ENCODE results near the gene NKX2-1.
A peak's percentile ranks its signal among the peaks of the same experiment; 100 is the strongest.
"Not testable (repeated sequence)": the region's sequence is repeated elsewhere in the genome, so short reads cannot be mapped to it uniquely, and the experiment has no call there.

The NKX2-1 gene

DNA sequence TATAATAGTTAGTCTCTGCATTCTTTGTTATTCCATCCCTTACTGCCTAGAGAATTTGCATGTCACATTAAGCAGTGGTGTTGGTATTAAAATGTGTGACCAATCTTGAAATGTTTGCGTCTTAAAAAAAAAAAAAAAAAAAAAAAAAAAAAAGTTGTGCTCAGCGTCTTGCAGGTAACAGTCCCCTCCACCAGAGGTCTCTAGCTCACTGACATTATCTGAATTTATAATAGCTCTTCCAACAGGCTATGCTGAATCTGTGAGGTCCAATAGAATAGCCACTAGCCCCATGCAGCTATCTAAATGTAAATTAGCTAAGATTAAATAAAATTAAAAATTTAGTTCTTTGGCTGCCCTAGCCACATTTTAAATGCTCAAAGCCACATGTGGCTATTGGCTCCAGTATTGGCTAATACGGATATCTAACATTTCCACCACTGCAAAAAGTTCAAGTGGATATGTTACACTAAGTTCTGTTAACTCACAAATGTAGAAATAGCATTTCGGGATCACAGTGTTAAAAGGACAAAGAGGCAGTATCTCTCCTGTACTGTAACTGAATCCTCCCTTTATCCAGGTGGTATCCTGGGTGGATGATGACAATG lies 33.7 kb upstream of the NKX2-1 start:
- H3K4me3 ChIP-seq (ENCODE audit: low read length), result no peak overlapping the region
- DNase-seq, result peak; percentile 47

GRCh38 chr14:36550899-36551298 lies 30.9 kb upstream of the NKX2-1 start:
- H3K4me1 ChIP-seq (ENCODE audit: low read length), result no peaks in the 10 kb centered on the region
- TF ChIP-seq, protein P1, sequence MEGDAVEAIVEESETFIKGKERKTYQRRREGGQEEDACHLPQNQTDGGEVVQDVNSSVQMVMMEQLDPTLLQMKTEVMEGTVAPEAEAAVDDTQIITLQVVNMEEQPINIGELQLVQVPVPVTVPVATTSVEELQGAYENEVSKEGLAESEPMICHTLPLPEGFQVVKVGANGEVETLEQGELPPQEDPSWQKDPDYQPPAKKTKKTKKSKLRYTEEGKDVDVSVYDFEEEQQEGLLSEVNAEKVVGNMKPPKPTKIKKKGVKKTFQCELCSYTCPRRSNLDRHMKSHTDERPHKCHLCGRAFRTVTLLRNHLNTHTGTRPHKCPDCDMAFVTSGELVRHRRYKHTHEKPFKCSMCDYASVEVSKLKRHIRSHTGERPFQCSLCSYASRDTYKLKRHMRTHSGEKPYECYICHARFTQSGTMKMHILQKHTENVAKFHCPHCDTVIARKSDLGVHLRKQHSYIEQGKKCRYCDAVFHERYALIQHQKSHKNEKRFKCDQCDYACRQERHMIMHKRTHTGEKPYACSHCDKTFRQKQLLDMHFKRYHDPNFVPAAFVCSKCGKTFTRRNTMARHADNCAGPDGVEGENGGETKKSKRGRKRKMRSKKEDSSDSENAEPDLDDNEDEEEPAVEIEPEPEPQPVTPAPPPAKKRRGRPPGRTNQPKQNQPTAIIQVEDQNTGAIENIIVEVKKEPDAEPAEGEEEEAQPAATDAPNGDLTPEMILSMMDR (IDR thresholded peaks at IDR 0.05; ENCODE audit: low read length), result no peak

More for the DNA sequence above, 33.7 kb upstream of the NKX2-1 start:
- Histone ChIP-seq H3K9me2 (replicated peaks; ENCODE audit: insufficient read depth, low read length) (no peaks in the 10 kb centered on the region), H3K36me3 (replicated peaks; ENCODE audit: insufficient read depth, low read length) (no peaks in the 10 kb centered on the region), H3K27me3 (replicated peaks; ENCODE audit: insufficient read depth, low read length) (no peaks in the 10 kb centered on the region), H3K9ac (ENCODE audit: low read length) (no peak overlapping the region), H3F3A (ENCODE audit: insufficient read depth, low read length) (no peaks in the 10 kb centered on the region), H2AFZ (ENCODE audit: low read length) (no peak overlapping the region), H3K4me2 (ENCODE audit: low read depth, low read length) (no peak overlapping the region), H3K79me2 (ENCODE audit: low read length) (no peaks in the 10 kb centered on the region), H3K4me1 (ENCODE audit: low read length) (no peaks in the 10 kb centered on the region), H3K9me3 (replicated peaks; ENCODE audit: insufficient read depth, low read length) (no peaks in the 10 kb centered on the region), H3K27ac (ENCODE audit: low read length) (no peak overlapping the region), H4K20me1 (ENCODE audit: insufficient read depth, low read length) (no peaks in the 10 kb centered on the region)
- TF ChIP-seq, protein P1 (IDR thresholded peaks at IDR 0.05; ENCODE audit: low read length), result peak; percentile 35; the same call in 1 of the 2 replicates
- TF ChIP-seq EZH2 (optimal IDR thresholded peaks at IDR 0.05; ENCODE audit: low read depth, low read length) (no peak), EZH2phosphoT487 (IDR thresholded peaks at IDR 0.05; ENCODE audit: low read length) (no peak)

DNA sequence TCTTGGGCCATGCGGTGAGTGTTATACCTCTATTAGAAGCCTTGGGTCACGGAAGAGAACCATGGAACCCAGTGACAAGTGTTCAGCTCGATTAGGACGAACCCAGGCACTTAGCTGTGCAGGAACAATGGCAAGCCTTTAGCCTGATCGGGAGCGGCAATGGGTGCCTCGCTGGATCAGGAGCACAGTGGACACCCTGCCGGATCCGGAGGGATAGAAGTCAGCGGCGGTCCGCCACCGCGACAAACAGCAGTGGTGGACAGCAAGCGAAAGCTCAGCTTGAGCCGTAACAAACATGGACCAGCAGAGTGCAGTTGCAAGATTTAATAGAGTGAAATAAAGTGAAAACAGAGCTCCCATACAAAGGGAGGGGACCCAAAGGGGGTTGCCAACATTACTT lies 24.2 kb upstream of the NKX2-1 start:
- not testable (repeated sequence) for H4K20me1 ChIP-seq (ENCODE audit: insufficient read depth, low read length); H3K27ac ChIP-seq (ENCODE audit: low read length); H3K79me2 ChIP-seq (ENCODE audit: low read length); H3K36me3 ChIP-seq (replicated peaks; ENCODE audit: insufficient read depth, low read length); H2AFZ ChIP-seq (ENCODE audit: low read length); DNase-seq; H3K9me3 ChIP-seq (replicated peaks; ENCODE audit: insufficient read depth, low read length); H3K4me3 ChIP-seq (ENCODE audit: low read length); H3K4me2 ChIP-seq (ENCODE audit: low read depth, low read length); H3K9ac ChIP-seq (ENCODE audit: low read length); H3K27me3 ChIP-seq (replicated peaks; ENCODE audit: insufficient read depth, low read length); H3K4me1 ChIP-seq (ENCODE audit: low read length); H3F3A ChIP-seq (ENCODE audit: insufficient read depth, low read length); H3K9me2 ChIP-seq (replicated peaks; ENCODE audit: insufficient read depth, low read length)

More at GRCh38 chr14:36550899-36551298, 30.9 kb upstream of the NKX2-1 start:
- H3K79me2 ChIP-seq (ENCODE audit: low read length), result no peaks in the 10 kb centered on the region
- H3K27ac ChIP-seq (ENCODE audit: low read length), result no peak overlapping the region
- no peaks in the 10 kb centered on the region for H3K9me3 ChIP-seq (replicated peaks; ENCODE audit: insufficient read depth, low read length)
- H3K4me2 ChIP-seq (ENCODE audit: low read depth, low read length), result no peak overlapping the region
- no peaks in the 10 kb centered on the region for H3K27me3 ChIP-seq (replicated peaks; ENCODE audit: insufficient read depth, low read length)
- no peaks in the 10 kb centered on the region for H3K36me3 ChIP-seq (replicated peaks; ENCODE audit: insufficient read depth, low read length)
- H3K4me3 ChIP-seq (ENCODE audit: low read length), result no peak overlapping the region
- H3K9ac ChIP-seq (ENCODE audit: low read length), result no peak overlapping the region
- no peaks in the 10 kb centered on the region for H3K9me2 ChIP-seq (replicated peaks; ENCODE audit: insufficient read depth, low read length)
- H2AFZ ChIP-seq (ENCODE audit: low read length), result no peak overlapping the region
- no peaks in the 10 kb centered on the region for H3F3A ChIP-seq (ENCODE audit: insufficient read depth, low read length)
- DNase-seq, result no peak
- H4K20me1 ChIP-seq (ENCODE audit: insufficient read depth, low read length), result no peaks in the 10 kb centered on the region

DNA sequence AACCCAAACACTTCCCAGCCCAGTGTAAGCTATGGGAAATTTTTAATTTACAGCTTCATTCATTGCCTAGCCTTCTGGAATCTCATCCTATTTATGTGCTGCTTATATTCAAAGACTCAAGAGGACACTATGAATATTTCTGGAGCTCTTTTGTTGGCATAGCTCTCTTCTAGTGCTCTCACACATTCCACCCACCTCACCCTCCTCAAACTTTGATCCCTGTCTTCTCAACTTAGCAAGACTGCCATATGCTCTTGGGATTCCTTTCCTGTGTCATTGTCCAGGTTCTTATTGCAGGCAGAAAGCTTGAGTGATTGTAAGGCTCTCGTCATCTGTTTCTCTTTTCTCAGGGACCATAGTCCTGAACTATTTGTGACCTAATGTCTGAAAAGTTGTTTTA lies 18.0 kb upstream of the NKX2-1 start:
- no peak overlapping the region for H2AFZ ChIP-seq (ENCODE audit: low read length)
- DNase-seq, result no peak
- no peak overlapping the region for H3K9ac ChIP-seq (ENCODE audit: low read length)
- no peaks in the 10 kb centered on the region for H3K27me3 ChIP-seq (replicated peaks; ENCODE audit: insufficient read depth, low read length)
- H4K20me1 ChIP-seq (ENCODE audit: insufficient read depth, low read length), result no peaks in the 10 kb centered on the region
- no peak overlapping the region for H3K4me3 ChIP-seq (ENCODE audit: low read length)
- H3K4me1 ChIP-seq (ENCODE audit: low read length), result no peaks in the 10 kb centered on the region
- no peaks in the 10 kb centered on the region for H3K9me3 ChIP-seq (replicated peaks; ENCODE audit: insufficient read depth, low read length)
- no peaks in the 10 kb centered on the region for H3K79me2 ChIP-seq (ENCODE audit: low read length)
- no peaks in the 10 kb centered on the region for H3F3A ChIP-seq (ENCODE audit: insufficient read depth, low read length)
- no peak overlapping the region for H3K27ac ChIP-seq (ENCODE audit: low read length)
- no peak overlapping the region for H3K4me2 ChIP-seq (ENCODE audit: low read depth, low read length)
- TF ChIP-seq EZH2 (optimal IDR thresholded peaks at IDR 0.05; ENCODE audit: low read depth, low read length), result no peak
- TF ChIP-seq, protein P1 (IDR thresholded peaks at IDR 0.05; ENCODE audit: low read length), result no peak
- TF ChIP-seq EZH2phosphoT487 (IDR thresholded peaks at IDR 0.05; ENCODE audit: low read length), result no peak
- H3K9me2 ChIP-seq (replicated peaks; ENCODE audit: insufficient read depth, low read length), result no peaks in the 10 kb centered on the region
- H3K36me3 ChIP-seq (replicated peaks; ENCODE audit: insufficient read depth, low read length), result no peaks in the 10 kb centered on the region

Measured in MM.1S (cell line).